Erythroblast (primary cell): ENCODE measurements around the gene EFHC1.

Experiments
- DNase-seq, 2 experiments: peaks; one replicate each; lab custom pipeline; 2025; lab: John Stamatoyannopoulos, UW
- GATA1 ChIP-seq: IDR thresholded peaks from 2 replicates; pipeline ENCODE4 v1.6.1; 2011; ENCODE audit warnings: low read depth, mild to moderate bottlenecking, control low read depth, low read length, moderate library complexity
- POLR2A ChIP-seq: IDR thresholded peaks from 2 replicates; pipeline ENCODE4 v1.6.1; 2011; ENCODE audit warnings: mild to moderate bottlenecking, low read length

Gene EFHC1

GRCh38 chr6:52497652-52498408 is 77.7 kb downstream of the EFHC1 start:
- TF ChIP-seq GATA1 (no peak), POLR2A (no peak)
- no peak for DNase-seq

GRCh38 chr6:52498538-52499017 is 78.4 kb downstream of the EFHC1 start:
- TF ChIP-seq GATA1 (no peak), POLR2A (no peak)
- no peak for DNase-seq

- TF ChIP-seq GATA1 (no peak), POLR2A (no peak)
- no peak for DNase-seq
Measured at GRCh38 chr6:52499026-52499425, 78.9 kb downstream of the EFHC1 start.

- DNase-seq, result no peak
- TF ChIP-seq GATA1 (no peak), POLR2A (no peak)
Measured at GRCh38 chr6:52499681-52500236, 79.6 kb downstream of the EFHC1 start.

- DNase-seq, result no peak
- TF ChIP-seq POLR2A, result no peak
- TF ChIP-seq GATA1, result no peak
Measured at GRCh38 chr6:52500238-52501129, 80.3 kb downstream of the EFHC1 start.

GRCh38 chr6:52502306-52503029 is 82.3 kb downstream of the EFHC1 start:
- TF ChIP-seq POLR2A (no peak), GATA1 (no peak)
- no peak for DNase-seq

- TF ChIP-seq POLR2A (no peak), GATA1 (no peak)
- DNase-seq, result peak; percentile 36 to 58
Measured at GRCh38 chr6:52503323-52503747, 83.2 kb downstream of the EFHC1 start.

- DNase-seq, result peak; percentile 95
- TF ChIP-seq POLR2A (peak; percentile 57), GATA1 (no peak)
Measured at GRCh38 chr6:52503851-52504781, 84.0 kb downstream of the EFHC1 start.

GRCh38 chr6:52504782-52505136 is 84.6 kb downstream of the EFHC1 start:
- DNase-seq, result peak; percentile 75 to 92
- TF ChIP-seq POLR2A (no peak), GATA1 (peak; percentile 42)

GRCh38 chr6:52505726-52506409 is 85.7 kb downstream of the EFHC1 start:
- TF ChIP-seq GATA1 (no peak), POLR2A (no peak)
- DNase-seq, result peak; percentile 10 to 45

- no peak for DNase-seq
- TF ChIP-seq POLR2A (no peak), GATA1 (no peak)
Measured at GRCh38 chr6:52506476-52506875, 86.3 kb downstream of the EFHC1 start.
